Measurements from ENCODE around the gene SMYD5. TPM values are rescaled to one million over a fixed set of nuclear protein-coding genes. Genes with fewer than 3 reads are reported as not detected.

Gene SMYD5
- total and polyA plus RNA-seq, 7 donors = 14.7 to 42.0 (median 19.7) TPM

GRCh38 chr2:73212448-73213176 is 1.4 kb upstream of the SMYD5 start:
- H3K9me3 ChIP-seq = no peaks in the 10 kb centered on the region
- H3K27ac ChIP-seq = no peak overlapping the region
- H3K36me3 ChIP-seq (ENCODE audit: insufficient read depth in 1 of 2, low read depth in 1 of 2) = no peaks in the 10 kb centered on the region
- H3K4me3 ChIP-seq = no peak overlapping the region
- WGBS, 3 donors = 60 to 62% (median 62%) methylated on average over 20 of the region's 20 CpGs
- TF ChIP-seq, protein P1, sequence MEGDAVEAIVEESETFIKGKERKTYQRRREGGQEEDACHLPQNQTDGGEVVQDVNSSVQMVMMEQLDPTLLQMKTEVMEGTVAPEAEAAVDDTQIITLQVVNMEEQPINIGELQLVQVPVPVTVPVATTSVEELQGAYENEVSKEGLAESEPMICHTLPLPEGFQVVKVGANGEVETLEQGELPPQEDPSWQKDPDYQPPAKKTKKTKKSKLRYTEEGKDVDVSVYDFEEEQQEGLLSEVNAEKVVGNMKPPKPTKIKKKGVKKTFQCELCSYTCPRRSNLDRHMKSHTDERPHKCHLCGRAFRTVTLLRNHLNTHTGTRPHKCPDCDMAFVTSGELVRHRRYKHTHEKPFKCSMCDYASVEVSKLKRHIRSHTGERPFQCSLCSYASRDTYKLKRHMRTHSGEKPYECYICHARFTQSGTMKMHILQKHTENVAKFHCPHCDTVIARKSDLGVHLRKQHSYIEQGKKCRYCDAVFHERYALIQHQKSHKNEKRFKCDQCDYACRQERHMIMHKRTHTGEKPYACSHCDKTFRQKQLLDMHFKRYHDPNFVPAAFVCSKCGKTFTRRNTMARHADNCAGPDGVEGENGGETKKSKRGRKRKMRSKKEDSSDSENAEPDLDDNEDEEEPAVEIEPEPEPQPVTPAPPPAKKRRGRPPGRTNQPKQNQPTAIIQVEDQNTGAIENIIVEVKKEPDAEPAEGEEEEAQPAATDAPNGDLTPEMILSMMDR (IDR thresholded peaks at IDR 0.05) = peak; percentile 84
- no peaks in the 10 kb centered on the region for H3K27me3 ChIP-seq (ENCODE audit: insufficient read depth in 3 of 3, low read length in 2 of 3)
- H3K4me1 ChIP-seq = peaks cover 30% of the 10 kb centered on the region
- DNase-seq = peak; percentile 67 to 75
- peak; percentile 66 to 78 (median 76) for ATAC-seq
- intact Hi-C loops (cut with DNase I) = no loop called here

DNA sequence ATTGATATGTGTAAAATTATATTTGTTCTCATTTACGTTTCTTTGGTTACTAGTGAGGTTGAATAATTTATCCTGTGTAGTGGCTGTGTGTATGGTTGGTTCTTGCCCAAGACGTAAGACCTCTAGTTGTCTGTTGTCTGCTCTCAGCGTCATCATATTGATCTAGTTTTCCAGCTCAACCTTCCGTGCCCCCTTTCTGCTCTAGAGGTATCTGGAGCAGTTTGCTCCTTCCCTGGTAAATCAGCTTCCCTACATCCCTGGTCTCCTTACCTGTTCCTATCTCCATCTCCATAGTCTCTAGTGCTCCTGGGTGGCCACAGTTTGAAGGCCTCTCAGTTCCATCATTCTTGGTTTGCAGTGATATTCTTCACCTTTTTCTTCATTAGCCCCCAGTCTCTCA is 1.2 kb downstream of the SMYD5 start:
- TF ChIP-seq, protein P1 (IDR thresholded peaks at IDR 0.05) = no peak
- ATAC-seq = no peak
- no peak for DNase-seq
- Histone ChIP-seq H3K9me3 (no peaks in the 10 kb centered on the region), H3K27me3 (ENCODE audit: insufficient read depth in 3 of 3, low read length in 2 of 3) (no peaks in the 10 kb centered on the region), H3K27ac (peak overlapping the region; percentile 90), H3K36me3 (ENCODE audit: insufficient read depth in 1 of 2, low read depth in 1 of 2) (peaks cover 0 to 12% of the 10 kb centered on the region in 2 donors), H3K4me3 (peak overlapping the region; percentile 100), H3K4me1 (peaks cover 45% of the 10 kb centered on the region)
- intact Hi-C loops (cut with DNase I) = loop anchor here in 1 of 2 donors (2.0 kb wide), 1 partner anchor 18 kb away; the partner anchor contains the start of gene PRADC1
- WGBS, 3 donors = 64 to 79% (median 71%) methylated on average over 4 of the region's 4 CpGs

DNA sequence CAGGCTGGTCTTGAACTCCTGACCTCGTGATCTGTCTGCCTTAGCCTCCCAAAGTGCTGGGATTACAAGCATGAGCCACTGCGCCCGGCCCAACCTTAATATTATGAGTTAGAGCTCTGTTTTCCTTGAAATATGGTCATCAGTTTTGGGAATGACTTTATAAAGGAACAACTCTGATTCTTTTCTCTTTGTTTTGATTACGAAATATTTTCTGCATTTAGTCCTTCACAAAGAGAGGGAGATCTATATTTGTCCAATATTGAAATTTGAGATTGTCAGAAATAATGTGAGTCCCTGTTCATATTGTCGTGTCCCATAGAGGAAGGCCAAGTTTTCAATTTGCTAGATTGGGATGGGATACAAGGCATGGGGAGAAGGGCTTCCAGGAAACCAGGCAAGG is 3.1 kb downstream of the SMYD5 start:
- H3K9me3 ChIP-seq = no peaks in the 10 kb centered on the region
- intact Hi-C loops (cut with DNase I) = no loop called here
- 82 to 88% (median 82%) methylated on average over 5 of the region's 5 CpGs for WGBS, 3 donors
- H3K4me1 ChIP-seq = peaks cover 45% of the 10 kb centered on the region
- no peak overlapping the region for H3K4me3 ChIP-seq
- H3K27ac ChIP-seq = peak overlapping the region; percentile 54
- DNase-seq (no peak), ATAC-seq (no peak)
- no peaks in the 10 kb centered on the region for H3K27me3 ChIP-seq (ENCODE audit: insufficient read depth in 3 of 3, low read length in 2 of 3)
- TF ChIP-seq, protein P1 (IDR thresholded peaks at IDR 0.05) = no peak
- peaks cover 0 to 31% of the 10 kb centered on the region in 2 donors for H3K36me3 ChIP-seq (ENCODE audit: insufficient read depth in 1 of 2, low read depth in 1 of 2)

DNA sequence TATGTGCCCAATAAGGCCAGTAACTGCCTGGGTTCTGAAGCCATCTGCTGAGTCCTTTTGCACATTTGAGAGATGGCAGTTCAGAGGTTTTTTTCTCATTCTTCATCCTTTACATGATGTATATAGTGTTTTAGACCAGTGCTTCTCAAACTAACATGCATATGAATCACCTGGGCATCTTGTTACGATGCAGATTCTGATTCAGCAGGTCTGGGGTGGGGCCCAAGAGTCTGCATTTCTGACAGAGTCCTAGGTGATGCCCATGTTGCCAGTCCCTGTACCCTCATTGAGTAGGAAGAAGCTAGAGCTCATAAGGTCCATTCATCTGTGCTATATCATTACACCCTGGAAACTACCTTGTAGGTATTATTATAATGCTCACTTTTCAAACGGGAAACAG is 3.8 kb downstream of the SMYD5 start:
- 63 to 81% (median 74%) methylated on average over 2 of the region's 2 CpGs for WGBS, 3 donors
- peaks cover 0 to 38% of the 10 kb centered on the region in 2 donors for H3K36me3 ChIP-seq (ENCODE audit: insufficient read depth in 1 of 2, low read depth in 1 of 2)
- no peaks in the 10 kb centered on the region for H3K27me3 ChIP-seq (ENCODE audit: insufficient read depth in 3 of 3, low read length in 2 of 3)
- ATAC-seq (no peak), DNase-seq (no peak)
- H3K4me1 ChIP-seq = peaks cover 40% of the 10 kb centered on the region
- H3K9me3 ChIP-seq = no peaks in the 10 kb centered on the region
- H3K4me3 ChIP-seq = no peak overlapping the region
- TF ChIP-seq, protein P1 (IDR thresholded peaks at IDR 0.05) = no peak
- intact Hi-C loops (cut with DNase I) = no loop called here
- H3K27ac ChIP-seq = peak overlapping the region; percentile 54

Measured in psoas muscle (tissue), 8 donors.